AG09319 (cell line): ENCODE data around the gene SLC25A5.
"Not testable (repeated sequence)": the region's sequence is repeated elsewhere in the genome, so short reads cannot be mapped to it uniquely, and the experiment has no call there.

ENCODE experiments used
- DNase-seq: peaks from one replicate; pipeline ENCODE4 v3.0.0-alpha.2; 2010; ENCODE audit warnings: low read depth; ENCODE audit errors: extremely low read depth
- TF ChIP-seq, protein P1 (sequence below): IDR thresholded peaks from 2 replicates; pipeline ENCODE4 v1.5.1; 2011; ENCODE audit warnings: low read depth, mild to moderate bottlenecking, inconsistent platforms, low read length, moderate library complexity

The SLC25A5 gene

DNA sequence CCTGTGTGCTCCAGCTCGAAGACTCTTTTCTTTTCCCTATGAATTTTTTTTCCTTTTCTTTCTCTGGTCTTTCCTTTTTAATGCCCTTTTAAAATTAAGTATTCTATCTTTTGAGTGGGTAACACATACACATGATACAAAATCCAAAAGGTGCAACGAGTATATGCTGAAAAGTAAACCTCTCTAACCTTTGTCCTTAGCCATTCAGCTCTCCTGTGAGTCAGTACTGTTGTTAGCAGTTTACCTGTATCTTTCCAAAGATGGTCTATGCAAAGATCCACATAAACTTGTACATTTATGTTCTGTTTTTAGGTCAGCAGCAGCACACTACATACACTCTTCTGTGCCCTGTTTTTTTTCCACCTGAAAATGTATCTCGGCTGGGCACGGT, 40.5 kb upstream of the SLC25A5 start:
- DNase-seq, result no peak
- TF ChIP-seq, protein P1, sequence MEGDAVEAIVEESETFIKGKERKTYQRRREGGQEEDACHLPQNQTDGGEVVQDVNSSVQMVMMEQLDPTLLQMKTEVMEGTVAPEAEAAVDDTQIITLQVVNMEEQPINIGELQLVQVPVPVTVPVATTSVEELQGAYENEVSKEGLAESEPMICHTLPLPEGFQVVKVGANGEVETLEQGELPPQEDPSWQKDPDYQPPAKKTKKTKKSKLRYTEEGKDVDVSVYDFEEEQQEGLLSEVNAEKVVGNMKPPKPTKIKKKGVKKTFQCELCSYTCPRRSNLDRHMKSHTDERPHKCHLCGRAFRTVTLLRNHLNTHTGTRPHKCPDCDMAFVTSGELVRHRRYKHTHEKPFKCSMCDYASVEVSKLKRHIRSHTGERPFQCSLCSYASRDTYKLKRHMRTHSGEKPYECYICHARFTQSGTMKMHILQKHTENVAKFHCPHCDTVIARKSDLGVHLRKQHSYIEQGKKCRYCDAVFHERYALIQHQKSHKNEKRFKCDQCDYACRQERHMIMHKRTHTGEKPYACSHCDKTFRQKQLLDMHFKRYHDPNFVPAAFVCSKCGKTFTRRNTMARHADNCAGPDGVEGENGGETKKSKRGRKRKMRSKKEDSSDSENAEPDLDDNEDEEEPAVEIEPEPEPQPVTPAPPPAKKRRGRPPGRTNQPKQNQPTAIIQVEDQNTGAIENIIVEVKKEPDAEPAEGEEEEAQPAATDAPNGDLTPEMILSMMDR, result no peak

DNA sequence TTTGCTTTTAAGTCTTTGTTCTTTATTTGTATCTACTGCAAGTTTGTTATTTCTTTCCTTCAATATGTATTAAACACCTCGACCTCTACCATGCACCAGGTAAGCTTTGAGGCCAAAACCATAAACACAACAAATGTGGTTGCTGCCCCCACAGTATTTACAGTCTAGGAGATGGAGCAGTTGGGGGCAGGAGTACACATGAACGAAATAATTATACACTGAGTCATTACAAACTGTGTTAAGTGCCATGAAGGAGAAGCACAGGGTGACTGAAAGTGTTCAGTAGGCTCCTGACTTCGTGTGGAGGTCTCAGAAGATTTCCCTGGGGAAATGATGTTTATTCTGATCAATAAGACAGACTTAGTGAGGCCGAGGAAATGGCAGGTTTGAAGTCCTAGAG, 38.8 kb upstream of the SLC25A5 start:
- TF ChIP-seq, protein P1, result no peak
- DNase-seq, result no peak

GRCh38 chrX:119441295-119441694, 26.9 kb upstream of the SLC25A5 start:
- not testable (repeated sequence) for DNase-seq

DNA sequence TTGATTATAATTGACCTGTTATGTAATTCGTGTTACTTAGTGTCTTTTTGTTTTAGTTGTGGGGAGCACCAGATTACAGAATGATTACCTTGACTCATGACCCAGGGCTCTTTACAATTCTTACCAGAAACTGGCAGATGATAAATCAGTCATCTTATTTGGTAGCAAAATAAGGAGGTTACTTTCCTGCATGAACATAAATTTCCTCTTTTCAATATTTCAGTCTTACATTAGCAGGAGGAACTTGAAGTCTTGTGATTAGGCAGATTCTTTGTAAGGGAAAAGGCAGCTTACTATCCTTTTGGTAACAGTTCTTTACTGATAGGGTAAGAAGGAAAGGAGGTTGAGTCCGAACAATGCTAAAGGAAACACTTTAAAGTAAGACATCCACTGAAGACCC, 26.0 kb upstream of the SLC25A5 start:
- TF ChIP-seq, protein P1, result no peak
- DNase-seq, result no peak

GRCh38 chrX:119453202-119453601, 15.0 kb upstream of the SLC25A5 start:
- no peak for DNase-seq
- TF ChIP-seq, protein P1, result no peak

DNA sequence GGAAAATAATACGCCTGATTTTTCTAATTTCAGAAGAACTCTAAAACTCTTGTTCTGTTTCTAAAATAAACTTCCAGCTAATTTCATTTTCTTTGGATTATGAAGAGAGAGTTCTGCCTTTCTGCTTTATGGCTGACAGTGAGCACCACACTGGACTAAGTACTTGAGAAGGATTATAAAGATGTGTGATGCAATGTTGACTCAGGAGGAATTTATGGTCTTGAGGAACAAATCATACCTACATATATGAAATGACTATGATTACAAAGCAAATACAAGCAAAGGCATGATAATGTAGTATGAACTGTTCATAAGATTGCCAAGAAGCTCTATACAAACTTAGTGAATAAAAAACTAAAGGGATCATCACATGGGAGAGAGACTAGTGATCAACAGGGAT, 13.0 kb upstream of the SLC25A5 start:
- TF ChIP-seq, protein P1, result no peak
- no peak for DNase-seq

DNA sequence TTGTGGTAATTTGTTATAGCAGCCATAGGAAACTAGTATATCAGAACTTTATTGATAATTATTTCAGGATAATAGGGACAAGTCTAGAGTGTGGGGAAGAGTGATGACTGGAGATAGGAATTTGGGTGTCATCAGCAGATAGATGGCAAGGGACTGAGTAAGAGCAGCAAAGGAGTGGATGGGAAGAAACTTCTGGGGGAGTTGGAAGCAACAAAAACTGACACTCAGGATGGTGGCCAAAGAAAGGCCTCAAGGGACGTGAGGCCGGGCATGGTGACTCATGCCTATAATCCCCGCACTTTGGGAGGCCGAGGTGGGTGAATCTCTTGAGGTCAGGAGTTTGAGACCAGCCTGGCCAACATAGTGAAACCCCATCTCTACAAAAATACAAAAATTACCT, 9.1 kb upstream of the SLC25A5 start:
- DNase-seq, result no peak

GRCh38 chrX:119465555-119465954, 2.7 kb upstream of the SLC25A5 start:
- DNase-seq, result no peak
- TF ChIP-seq, protein P1, result no peak

More for the DNA sequence above, 9.1 kb upstream of the SLC25A5 start:
- TF ChIP-seq, protein P1, result no peak
